ENCODE measurements around the gene LNPEP. TPM values are rescaled to one million over a fixed set of nuclear protein-coding genes. Genes with fewer than 3 reads are reported as not detected.

Gene LNPEP
- total RNA-seq, 1 experiment from 2014 or later = 18.8 TPM

DNA sequence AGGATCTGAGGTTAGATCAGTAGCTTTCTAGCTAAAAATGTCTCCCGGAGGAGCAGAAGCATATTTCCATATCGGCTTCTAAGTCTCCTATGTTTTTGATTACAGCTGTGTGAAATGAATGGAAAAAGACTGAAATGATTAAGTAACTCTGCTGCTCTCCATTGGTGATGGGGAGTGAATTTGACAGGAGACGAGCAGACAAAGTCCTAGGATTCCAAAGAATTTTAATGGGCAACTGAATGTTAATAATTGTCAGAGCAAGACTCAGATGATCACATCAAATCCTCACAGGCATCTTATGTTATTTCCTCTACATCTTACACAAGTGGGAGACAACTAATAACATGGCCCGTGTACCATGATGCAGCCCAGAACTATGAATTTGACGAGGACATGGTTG is 139.8 kb downstream of the LNPEP start:
- BruUV-seq (replicated peaks) = no TSS peak
- H3K9me3 ChIP-seq (ENCODE audit: insufficient read depth, low read depth) = no peaks in the 10 kb centered on the region
- no peak overlapping the region for H2AFZ ChIP-seq
- CTCF ChIA-PET = no interaction called here
- H3K4me1 ChIP-seq (replicated peaks; ENCODE audit: insufficient read depth) = no peaks in the 10 kb centered on the region
- intact Hi-C loops (cut with micrococcal nuclease; ENCODE audit: unreplicated experiment) = no loop called here
- H3K4me2 ChIP-seq = no peak overlapping the region
- no peak for TF ChIP-seq CTCF (conservative IDR thresholded peaks at IDR 0.05)
- TF ChIP-seq EZH2 (IDR thresholded peaks at IDR 0.05; ENCODE audit: low read depth) = no peak
- no peaks in the 10 kb centered on the region for H3F3A ChIP-seq (ENCODE audit: insufficient read depth, low read depth)
- H3K36me3 ChIP-seq (ENCODE audit: low read depth) = no peaks in the 10 kb centered on the region
- no peaks in the 10 kb centered on the region for H3K79me2 ChIP-seq (ENCODE audit: low read depth)
- POLR2A ChIA-PET (ENCODE audit: unreplicated experiment) = no interaction called here
- H3K27ac ChIP-seq = no peak overlapping the region
- no peaks in the 10 kb centered on the region for H3K27me3 ChIP-seq (ENCODE audit: insufficient read depth, low read depth)
- H3K4me3 ChIP-seq = no peak overlapping the region
- H4K20me1 ChIP-seq (ENCODE audit: insufficient read depth) = no peaks in the 10 kb centered on the region
- DNase-seq = no peak
- no peaks in the 10 kb centered on the region for H3K9me2 ChIP-seq (ENCODE audit: insufficient read depth)

- no peaks in the 10 kb centered on the region for H3K36me3 ChIP-seq (ENCODE audit: low read depth)
- no peaks in the 10 kb centered on the region for H3K4me1 ChIP-seq (replicated peaks; ENCODE audit: insufficient read depth)
- H2AFZ ChIP-seq = no peak overlapping the region
- ChIA-PET POLR2A (ENCODE audit: unreplicated experiment) (no interaction called here), CTCF (no interaction called here)
- no peaks in the 10 kb centered on the region for H4K20me1 ChIP-seq (ENCODE audit: insufficient read depth)
- no peak overlapping the region for H3K4me3 ChIP-seq
- no peak overlapping the region for H3K4me2 ChIP-seq
- TF ChIP-seq CTCF (conservative IDR thresholded peaks at IDR 0.05) (no peak), EZH2 (IDR thresholded peaks at IDR 0.05; ENCODE audit: low read depth) (no peak)
- H3K9me3 ChIP-seq (ENCODE audit: insufficient read depth, low read depth) = no peaks in the 10 kb centered on the region
- no peaks in the 10 kb centered on the region for H3K9me2 ChIP-seq (ENCODE audit: insufficient read depth)
- no peaks in the 10 kb centered on the region for H3K79me2 ChIP-seq (ENCODE audit: low read depth)
- BruUV-seq (replicated peaks) = no TSS peak
- no peaks in the 10 kb centered on the region for H3F3A ChIP-seq (ENCODE audit: insufficient read depth, low read depth)
- intact Hi-C loops (cut with micrococcal nuclease; ENCODE audit: unreplicated experiment) = no loop called here
- H3K27me3 ChIP-seq (ENCODE audit: insufficient read depth, low read depth) = no peaks in the 10 kb centered on the region
- DNase-seq = no peak
- H3K27ac ChIP-seq = no peak overlapping the region
These were observed 140.2 kb downstream of the LNPEP start for GRCh38 chr5:97076098-97076497.

DNA sequence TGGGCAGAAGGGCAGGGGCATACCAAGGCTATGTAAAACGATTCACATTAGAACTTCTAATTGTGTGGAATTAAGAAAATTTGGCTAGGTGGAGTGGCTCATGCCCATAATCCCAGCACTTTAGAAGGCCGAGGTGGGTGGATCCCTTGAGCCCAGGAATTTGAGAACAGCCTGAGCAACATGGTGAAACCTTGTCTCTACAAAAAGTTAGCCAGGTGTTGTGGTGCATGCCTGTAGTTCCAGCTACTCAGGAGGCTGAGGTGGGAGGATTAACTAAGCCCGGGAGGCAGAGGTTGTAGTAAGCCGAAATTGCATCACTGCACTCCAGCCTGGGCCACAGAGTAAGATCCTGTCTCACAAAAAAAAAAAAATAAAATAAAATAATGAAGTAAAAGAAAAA is 141.4 kb downstream of the LNPEP start:
- no peak overlapping the region for H3K4me2 ChIP-seq
- no peak for DNase-seq
- H3K27ac ChIP-seq = no peak overlapping the region
- no peaks in the 10 kb centered on the region for H3K4me1 ChIP-seq (replicated peaks; ENCODE audit: insufficient read depth)
- no peaks in the 10 kb centered on the region for H3K27me3 ChIP-seq (ENCODE audit: insufficient read depth, low read depth)
- no peaks in the 10 kb centered on the region for H3F3A ChIP-seq (ENCODE audit: insufficient read depth, low read depth)
- H3K36me3 ChIP-seq (ENCODE audit: low read depth) = no peaks in the 10 kb centered on the region
- no peaks in the 10 kb centered on the region for H4K20me1 ChIP-seq (ENCODE audit: insufficient read depth)
- H3K4me3 ChIP-seq = no peak overlapping the region
- no peaks in the 10 kb centered on the region for H3K79me2 ChIP-seq (ENCODE audit: low read depth)
- ChIA-PET CTCF (no interaction called here), POLR2A (ENCODE audit: unreplicated experiment) (no interaction called here)
- TF ChIP-seq CTCF (conservative IDR thresholded peaks at IDR 0.05) (no peak), EZH2 (IDR thresholded peaks at IDR 0.05; ENCODE audit: low read depth) (no peak)
- intact Hi-C loops (cut with micrococcal nuclease; ENCODE audit: unreplicated experiment) = no loop called here
- no peak overlapping the region for H2AFZ ChIP-seq
- no TSS peak for BruUV-seq (replicated peaks)
- H3K9me2 ChIP-seq (ENCODE audit: insufficient read depth) = no peaks in the 10 kb centered on the region
- 0 out of 2 replicates have a peak, but pooled peaks cover 3% of the 10 kb centered on the region for H3K9me3 ChIP-seq (ENCODE audit: insufficient read depth, low read depth)
